OCI-LY1 (cell line): ENCODE results near the gene MYL3.

Source experiments
- H2AFZ ChIP-seq: fragments of 200-600 bp; sonication (generic), shearing (Covaris generic); 2 replicates; pipeline ENCODE4 v1.6.0; 2014; ENCODE audit warnings: antibody characterized with exemption, mild to moderate bottlenecking, low read length
- H3F3A ChIP-seq: fragments of 200-600 bp; sonication (generic), shearing (Covaris generic); 2 replicates; pipeline ENCODE4 v1.6.0; 2014; ENCODE audit warnings: mild to moderate bottlenecking, antibody characterized with exemption, low read length, moderate library complexity; ENCODE audit not compliant: insufficient read depth
- H3K27ac ChIP-seq: fragments of 200-600 bp; sonication (generic); 2 replicates; pipeline ENCODE4 v1.5.1; 2014; ENCODE audit warnings: low read length, mixed run types, mild to moderate bottlenecking, low read depth; ENCODE audit not compliant: poor library complexity, severe bottlenecking
- H3K27me3 ChIP-seq: fragments of 200-600 bp; sonication (generic); 2 replicates; pipeline ENCODE4 v1.6.0; 2014; ENCODE audit warnings: antibody characterized with exemption, mild to moderate bottlenecking, low read length, moderate library complexity; ENCODE audit not compliant: insufficient read depth
- H3K36me3 ChIP-seq: fragments of 200-600 bp; sonication (generic); 2 replicates; pipeline ENCODE4 v1.6.1; 2014; ENCODE audit warnings: mild to moderate bottlenecking, antibody characterized with exemption, low read length, moderate library complexity, mixed read lengths; ENCODE audit not compliant: insufficient read depth
- H3K4me1 ChIP-seq: fragments of 200-600 bp; sonication (generic); 2 replicates; pipeline ENCODE4 v1.5.1; 2014; ENCODE audit warnings: mild to moderate bottlenecking, low read length, moderate library complexity; ENCODE audit not compliant: insufficient read depth, severe bottlenecking
- H3K4me2 ChIP-seq: fragments of 200-600 bp; sonication (generic), shearing (Covaris generic); 2 replicates; pipeline ENCODE4 v1.6.1; 2014; ENCODE audit warnings: low read length
- H3K4me3 ChIP-seq: fragments of 200-600 bp; sonication (generic); 2 replicates; pipeline ENCODE4 v1.5.1; 2014; ENCODE audit warnings: low read length, low read depth, mild to moderate bottlenecking, mixed read lengths; ENCODE audit not compliant: poor library complexity, severe bottlenecking
- H3K79me2 ChIP-seq: fragments of 200-600 bp; shearing (Covaris generic); 2 replicates; pipeline ENCODE4 v1.6.1; 2016; ENCODE audit warnings: mixed run types, low read length, mixed read lengths; ENCODE audit not compliant: insufficient read depth
- H3K9ac ChIP-seq: fragments of 200-600 bp; sonication (generic), shearing (Covaris generic); 2 replicates; pipeline ENCODE4 v1.6.1; 2014; ENCODE audit warnings: mild to moderate bottlenecking, low read length, mixed read lengths
- H3K9me2 ChIP-seq: fragments of 200-600 bp; sonication (generic), shearing (Covaris generic); 2 replicates; pipeline ENCODE4 v1.6.1; 2014; ENCODE audit warnings: low read depth, mild to moderate bottlenecking, low read length, mixed read lengths
- H3K9me3 ChIP-seq: fragments of 200-600 bp; shearing (Covaris generic); 2 replicates; pipeline ENCODE4 v1.6.1; 2014; ENCODE audit warnings: low read length, mixed read lengths
- H4K20me1 ChIP-seq: fragments of 200-600 bp; sonication (generic), shearing (Covaris generic); 2 replicates; pipeline ENCODE4 v1.6.0; 2016; ENCODE audit warnings: mild to moderate bottlenecking, low read length; ENCODE audit not compliant: insufficient read depth
- CTCF ChIP-seq: fragments of 200-600 bp; sonication (generic), shearing (Covaris generic); IDR thresholded peaks from 2 replicates; pipeline ENCODE4 v1.5.1; 2017; ENCODE audit warnings: mild to moderate bottlenecking, antibody characterized with exemption, low read length, moderate library complexity, mixed read lengths
- EZH2 ChIP-seq: fragments of 200-600 bp; sonication (generic), shearing (Covaris generic); IDR thresholded peaks from 2 replicates; pipeline ENCODE4 v1.8.0; 2017; ENCODE audit warnings: borderline replicate concordance, mixed run types, mild to moderate bottlenecking, antibody characterized with exemption, low read length, moderate library complexity, mixed read lengths

The MYL3 gene

GRCh38 chr3:46831841-46832240 is 31.4 kb downstream of the MYL3 start:
- Histone ChIP-seq H3K4me3 (no peak overlapping the region), H3K4me2 (no peak overlapping the region), H4K20me1 (no peaks in the 10 kb centered on the region), H2AFZ (no peak overlapping the region), H3K27ac (no peak overlapping the region), H3K9ac (no peak overlapping the region), H3K4me1 (no peaks in the 10 kb centered on the region), H3K9me2 (no peaks in the 10 kb centered on the region), H3K36me3 (no peaks in the 10 kb centered on the region), H3K27me3 (no peaks in the 10 kb centered on the region; the same call in 1 of the 2 replicates), H3F3A (no peaks in the 10 kb centered on the region), H3K79me2 (no peaks in the 10 kb centered on the region), H3K9me3 (no peaks in the 10 kb centered on the region)
- TF ChIP-seq CTCF (no peak), EZH2 (no peak)

DNA sequence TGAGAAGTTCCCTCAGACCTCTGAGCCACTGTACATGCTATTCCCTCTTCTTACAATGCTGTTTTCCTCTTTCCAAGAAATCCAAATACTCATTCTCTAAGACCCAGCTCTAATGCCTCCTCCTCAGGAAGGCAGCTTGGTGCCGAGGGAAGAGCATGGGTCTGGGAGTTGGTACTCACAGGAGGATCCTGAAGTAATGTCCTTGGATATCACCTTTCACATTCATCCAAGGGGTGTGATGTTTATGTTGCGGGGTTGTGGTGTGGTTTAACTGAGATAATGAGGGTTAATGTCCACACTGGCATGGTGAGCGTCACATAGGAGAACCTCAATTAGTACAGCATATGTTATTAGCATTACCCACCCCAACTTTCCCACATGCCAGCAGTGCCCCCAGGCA is 31.9 kb downstream of the MYL3 start:
- H4K20me1 ChIP-seq = no peaks in the 10 kb centered on the region
- no peak overlapping the region for H2AFZ ChIP-seq
- no peaks in the 10 kb centered on the region; the same call in 1 of the 2 replicates for H3K27me3 ChIP-seq
- H3K9ac ChIP-seq = no peak overlapping the region
- no peaks in the 10 kb centered on the region for H3K9me2 ChIP-seq
- H3K36me3 ChIP-seq = no peaks in the 10 kb centered on the region
- no peak for TF ChIP-seq EZH2
- no peak for TF ChIP-seq CTCF
- no peak overlapping the region for H3K27ac ChIP-seq
- H3K4me2 ChIP-seq = no peak overlapping the region
- H3K4me1 ChIP-seq = no peaks in the 10 kb centered on the region
- H3K4me3 ChIP-seq = no peak overlapping the region
- H3K9me3 ChIP-seq = no peaks in the 10 kb centered on the region
- H3F3A ChIP-seq = no peaks in the 10 kb centered on the region
- no peaks in the 10 kb centered on the region for H3K79me2 ChIP-seq

- Histone ChIP-seq H3K4me2 (no peak overlapping the region), H3K36me3 (no peaks in the 10 kb centered on the region), H3K27ac (no peak overlapping the region), H2AFZ (no peak overlapping the region), H3K4me1 (no peaks in the 10 kb centered on the region), H3K9me2 (no peaks in the 10 kb centered on the region), H3K79me2 (no peaks in the 10 kb centered on the region), H3K9ac (no peak overlapping the region), H3K9me3 (no peaks in the 10 kb centered on the region), H4K20me1 (no peaks in the 10 kb centered on the region), H3K27me3 (no peaks in the 10 kb centered on the region; the same call in 1 of the 2 replicates), H3F3A (no peaks in the 10 kb centered on the region), H3K4me3 (no peak overlapping the region)
- TF ChIP-seq EZH2 (no peak), CTCF (no peak)
Observed at GRCh38 chr3:46830801-46831200, 32.4 kb downstream of the MYL3 start.
